Cerebellar cortex (tissue), 1 donor: ENCODE data around the gene C11orf21.
A peak's percentile ranks its signal among the peaks of the same experiment; 100 is the strongest.
"Not testable (repeated sequence)": the region's sequence is repeated elsewhere in the genome, so short reads cannot be mapped to it uniquely, and the experiment has no call there.

Source experiments
- DNase-seq: peaks from one replicate; pipeline ENCODE4 v3.0.0-alpha.2; 2015; ENCODE audit warnings: low spot score

C11orf21 gene

DNA sequence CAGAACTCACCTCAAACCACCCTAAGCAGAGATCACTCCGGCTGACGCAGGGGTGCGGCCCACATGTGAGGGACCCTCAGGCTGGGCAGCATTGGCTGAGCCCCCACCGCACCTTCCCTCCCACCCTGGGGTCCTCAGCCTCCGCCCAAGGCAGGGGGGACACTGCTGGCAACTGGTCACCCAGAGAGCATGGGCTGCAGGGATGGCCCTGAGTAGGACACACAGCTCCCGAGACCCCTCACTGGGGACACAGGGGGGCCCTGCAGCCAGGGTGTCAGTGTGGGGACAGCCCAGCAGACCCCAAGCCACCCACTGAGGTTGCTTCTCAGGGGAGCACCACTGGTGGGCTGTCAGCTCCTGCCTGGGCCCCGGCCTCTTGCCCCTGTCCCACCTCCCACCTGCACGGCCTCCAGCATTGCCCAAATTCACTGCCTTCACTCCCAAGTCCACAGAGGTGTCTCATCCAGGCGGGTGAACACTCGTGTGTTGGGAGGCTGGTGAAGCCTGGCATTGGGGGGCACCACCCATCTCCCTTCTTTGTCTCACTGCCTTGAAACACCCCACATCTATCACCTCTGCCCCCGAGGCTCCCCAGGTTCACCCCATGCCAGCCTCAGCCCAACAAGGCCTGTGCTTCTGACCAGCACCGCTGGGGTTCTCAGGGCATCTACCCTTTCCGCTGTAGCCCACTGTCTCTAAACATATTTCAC is 4.7 kb downstream of the C11orf21 start:
- no peak for DNase-seq

DNA sequence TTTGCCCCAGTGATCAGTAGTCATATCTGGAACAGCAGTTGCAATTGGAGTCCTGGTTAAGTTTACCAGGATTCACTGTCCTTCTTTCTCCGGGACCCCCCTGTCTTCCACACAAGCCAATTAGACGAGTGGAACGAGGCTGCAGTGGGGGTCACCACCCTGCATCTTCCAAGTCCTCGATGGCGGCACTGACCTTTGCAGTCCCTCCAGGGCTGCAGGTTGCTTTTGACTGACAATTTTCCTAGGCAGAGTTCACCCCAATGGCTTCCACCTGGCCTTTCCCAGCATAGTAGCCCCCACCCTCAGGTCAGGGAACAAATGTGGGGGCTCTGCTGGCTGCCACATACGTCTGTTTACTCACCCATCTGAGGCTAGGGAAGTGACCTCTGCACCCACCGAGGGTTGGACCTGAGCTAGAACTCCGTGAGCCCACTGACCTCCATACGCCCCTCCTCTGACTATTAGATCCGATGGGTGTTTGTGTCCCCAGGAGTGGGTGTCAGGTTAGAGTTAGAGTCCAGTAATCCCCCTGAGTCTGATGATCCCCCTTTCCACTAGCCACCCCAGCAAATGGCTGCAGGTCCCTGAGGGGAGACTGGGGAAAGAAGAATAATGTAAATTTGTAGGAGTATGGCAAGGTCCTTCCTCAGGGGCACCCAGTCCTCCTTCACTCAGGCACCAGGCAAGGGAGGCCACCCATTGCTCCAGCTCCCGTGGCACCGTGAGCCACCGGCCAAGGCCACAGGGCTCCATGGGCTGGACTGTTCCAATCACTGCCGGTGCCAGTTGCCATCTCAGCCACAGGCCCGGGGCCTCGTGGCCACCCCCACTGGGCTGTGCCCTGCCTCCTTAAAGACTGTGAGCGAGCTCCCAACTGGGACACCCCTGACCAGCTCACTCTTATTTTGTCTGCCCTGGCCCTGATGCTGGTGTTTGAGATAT is 5.5 kb downstream of the C11orf21 start:
- DNase-seq = no peak

DNA sequence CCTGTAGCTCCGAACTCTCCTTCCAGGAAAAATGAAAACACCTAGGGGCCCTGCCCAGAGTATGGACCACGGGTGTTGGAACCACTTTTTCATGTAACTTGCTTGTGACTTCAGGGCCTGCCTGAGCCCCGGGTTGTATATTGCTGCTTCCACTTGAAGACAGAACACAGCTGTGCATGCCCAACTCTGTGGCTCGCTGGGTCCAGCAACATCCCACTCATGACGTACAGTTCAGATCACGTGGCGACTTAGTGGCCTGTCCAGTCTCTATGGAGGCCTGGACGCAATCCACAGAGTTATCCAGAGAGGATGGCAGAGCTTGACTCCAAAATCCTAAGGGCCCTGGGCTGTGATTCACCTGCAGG is 6.8 kb downstream of the C11orf21 start:
- DNase-seq = no peak

DNA sequence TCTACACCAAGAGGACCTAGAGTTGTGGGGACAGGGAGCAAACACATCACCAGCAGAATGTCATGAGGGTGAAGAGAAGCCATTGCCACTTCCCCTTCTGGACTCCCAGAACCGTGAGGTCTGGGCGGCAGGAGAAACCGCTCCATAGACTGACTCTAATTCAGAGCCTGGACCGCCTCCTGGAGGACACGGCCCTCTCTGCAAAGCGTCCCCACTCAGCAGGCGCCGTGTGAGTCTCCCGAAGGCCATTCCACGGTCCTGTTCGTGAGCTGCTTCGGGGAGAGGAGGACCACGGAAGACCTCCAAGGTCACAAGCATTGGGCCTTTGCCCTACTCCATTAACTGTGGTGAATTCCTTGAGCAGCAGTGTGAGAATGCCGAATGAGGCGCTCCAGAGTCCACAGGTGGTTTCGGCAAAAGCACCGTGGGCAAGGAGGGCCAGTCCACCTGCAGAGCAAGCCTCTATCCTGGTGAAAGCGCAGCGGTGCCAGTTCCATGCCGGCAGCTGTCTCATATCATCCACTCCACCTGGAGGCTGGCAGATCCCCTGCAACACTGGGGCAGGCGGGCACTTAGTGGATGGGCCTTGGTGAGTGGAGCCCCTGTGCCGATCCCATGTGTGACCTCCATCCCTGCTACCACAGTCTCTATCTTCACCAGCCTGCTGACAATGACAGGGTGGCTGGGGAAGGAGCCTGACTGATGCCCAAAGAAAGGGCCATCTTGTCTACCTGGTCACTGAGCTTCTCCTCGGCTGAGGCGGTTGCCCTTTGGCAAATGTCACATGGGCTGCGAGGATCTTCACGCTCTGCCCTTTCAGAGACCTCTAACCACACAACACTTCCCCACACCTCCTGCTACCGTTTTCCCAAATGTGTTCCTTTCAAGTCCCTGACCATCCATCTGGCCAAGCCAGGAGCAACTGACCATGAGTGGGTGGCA is 7.5 kb downstream of the C11orf21 start:
- no peak for DNase-seq

DNA sequence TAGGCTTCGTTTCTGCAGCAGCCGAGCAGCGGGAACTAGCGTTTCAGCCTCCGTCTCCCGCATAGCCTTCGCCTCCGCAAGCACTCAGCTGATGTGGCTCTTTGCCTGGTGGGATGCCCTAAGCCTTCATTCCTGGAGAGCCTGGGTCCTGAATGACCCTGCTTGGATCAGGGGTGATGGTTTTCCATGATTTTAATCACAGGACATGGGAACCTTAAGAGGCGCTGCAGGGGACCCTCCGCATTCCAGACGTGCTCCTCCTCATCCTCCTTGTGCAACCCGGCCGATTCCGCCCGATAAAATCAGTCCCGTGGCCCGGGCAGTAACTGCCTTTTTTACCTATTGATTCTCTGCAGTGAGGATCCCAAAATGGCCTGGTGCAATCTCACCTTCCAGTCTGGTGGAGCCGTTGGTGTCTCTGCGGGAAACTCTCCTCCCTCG is 8.2 kb downstream of the C11orf21 start:
- no peak for DNase-seq

DNA sequence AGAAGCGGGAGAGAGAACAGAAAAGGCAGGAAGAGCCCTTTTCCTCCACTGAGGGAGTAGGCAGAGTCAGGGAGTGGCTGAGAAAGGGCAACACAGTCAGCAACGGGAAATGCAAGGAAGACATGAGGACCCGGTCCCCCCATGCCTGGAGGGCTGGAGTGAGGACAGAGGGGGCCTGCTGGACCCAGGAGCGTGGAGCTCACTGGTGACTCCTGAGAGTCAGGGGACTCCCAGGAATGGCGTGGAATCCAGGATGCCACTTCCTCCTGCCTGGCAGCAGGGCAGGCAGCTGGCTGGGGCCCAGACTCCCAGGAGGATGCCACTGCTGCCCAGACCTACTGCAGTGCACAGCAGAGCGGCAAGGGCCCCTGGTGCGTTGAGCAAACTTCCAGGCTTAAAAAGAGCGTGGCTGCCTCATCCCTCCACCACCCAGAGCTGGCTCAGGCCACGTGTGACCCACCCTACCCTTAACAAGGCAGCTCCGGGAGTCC is 11.3 kb downstream of the C11orf21 start:
- no peak for DNase-seq

DNA sequence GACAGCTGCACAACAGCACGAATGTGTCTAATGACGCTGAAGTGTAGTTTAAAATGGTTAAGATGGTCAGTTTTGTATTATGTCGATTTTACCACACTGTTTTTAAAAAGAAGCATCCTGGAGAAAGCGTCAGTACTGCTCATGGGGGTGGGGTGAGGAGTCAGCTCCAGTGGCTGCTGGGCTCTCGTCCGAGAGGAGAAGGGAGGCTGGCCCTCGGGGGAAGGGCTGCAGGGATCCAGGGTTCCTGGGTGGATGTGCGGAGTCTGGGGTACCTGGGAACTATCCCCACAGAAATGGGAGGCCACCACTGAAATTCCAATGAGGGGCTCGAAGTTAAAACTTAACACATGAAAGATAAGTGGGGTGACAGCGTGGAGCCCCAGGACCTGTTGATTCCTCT is 11.9 kb downstream of the C11orf21 start:
- no peak for DNase-seq

DNA sequence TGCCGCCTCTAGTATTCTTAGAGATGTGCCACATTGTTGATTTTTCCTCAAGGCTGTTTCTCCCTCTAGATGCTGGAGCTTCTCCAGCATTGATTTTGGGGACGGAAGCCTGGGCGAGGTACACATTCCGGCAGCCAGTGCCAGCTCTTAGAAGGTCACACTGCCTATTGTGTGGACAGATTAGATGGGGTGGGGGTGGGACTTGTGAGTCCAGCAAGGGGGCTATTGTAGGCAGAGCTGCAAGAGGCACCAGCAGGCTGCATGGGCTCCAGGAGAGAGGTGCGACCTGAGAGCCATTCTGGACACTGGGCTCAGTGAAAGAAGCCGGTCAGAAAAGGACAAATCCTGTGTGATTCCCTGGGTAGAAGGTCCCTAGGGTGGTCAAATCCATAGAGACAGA is 12.4 kb downstream of the C11orf21 start:
- no peak for DNase-seq

DNA sequence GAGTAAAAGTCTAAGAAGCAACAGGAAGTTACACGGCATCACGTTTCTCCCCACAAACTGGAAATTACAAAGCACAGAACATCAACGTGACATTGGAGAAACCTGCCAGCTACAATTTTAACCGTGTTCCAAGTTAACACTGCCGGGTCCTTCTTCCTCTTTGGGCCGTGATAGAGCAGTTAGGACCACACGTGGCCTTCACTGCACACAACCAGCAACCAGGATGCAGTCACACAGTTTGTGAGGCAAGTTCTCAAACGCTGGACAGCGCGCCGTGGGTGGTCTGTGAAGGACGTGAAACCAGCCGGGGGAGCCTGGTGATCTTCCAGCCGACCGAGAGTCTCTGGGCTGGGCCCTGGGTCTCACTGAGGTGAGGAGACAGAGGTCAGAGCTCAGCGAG is 14.6 kb downstream of the C11orf21 start:
- no peak for DNase-seq

DNA sequence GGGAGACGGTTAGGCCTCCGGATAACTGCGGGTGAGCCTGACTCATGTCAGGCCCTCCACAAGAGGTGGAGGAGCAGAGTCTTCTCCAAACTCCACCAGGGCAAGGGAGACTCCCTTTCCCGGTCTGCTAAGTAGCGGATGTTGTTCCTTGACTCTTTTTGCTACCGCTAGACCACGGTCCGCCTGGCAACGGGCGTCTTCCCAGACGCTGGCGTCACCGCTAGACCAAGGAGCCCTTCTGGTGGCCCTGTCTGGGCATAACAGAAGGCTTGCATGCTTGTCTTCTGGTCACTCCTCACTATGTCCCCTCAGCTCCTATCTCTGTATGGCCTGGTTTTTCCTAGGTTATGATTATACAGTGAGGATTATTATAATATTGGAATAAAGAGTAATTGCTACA is 15.4 kb downstream of the C11orf21 start:
- DNase-seq = not testable (repeated sequence)

DNA sequence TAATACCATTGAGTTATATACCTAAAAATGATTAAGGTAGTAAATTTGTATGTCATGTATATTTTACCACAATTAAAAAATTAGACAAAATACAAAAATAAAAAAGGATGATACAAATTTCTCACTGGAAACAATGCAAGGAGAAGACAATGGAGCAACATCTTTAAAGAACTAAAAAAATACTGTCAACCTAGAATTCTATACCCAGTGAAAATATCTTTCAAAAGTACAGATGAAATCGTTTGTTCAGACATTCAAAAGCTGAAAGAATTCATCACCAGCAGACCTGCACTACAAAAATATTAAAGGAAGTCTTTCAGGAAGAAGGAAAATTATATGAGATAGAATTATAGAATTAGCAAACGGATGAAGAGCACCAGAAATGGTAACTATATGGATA is 21.5 kb downstream of the C11orf21 start:
- no peak for DNase-seq

DNA sequence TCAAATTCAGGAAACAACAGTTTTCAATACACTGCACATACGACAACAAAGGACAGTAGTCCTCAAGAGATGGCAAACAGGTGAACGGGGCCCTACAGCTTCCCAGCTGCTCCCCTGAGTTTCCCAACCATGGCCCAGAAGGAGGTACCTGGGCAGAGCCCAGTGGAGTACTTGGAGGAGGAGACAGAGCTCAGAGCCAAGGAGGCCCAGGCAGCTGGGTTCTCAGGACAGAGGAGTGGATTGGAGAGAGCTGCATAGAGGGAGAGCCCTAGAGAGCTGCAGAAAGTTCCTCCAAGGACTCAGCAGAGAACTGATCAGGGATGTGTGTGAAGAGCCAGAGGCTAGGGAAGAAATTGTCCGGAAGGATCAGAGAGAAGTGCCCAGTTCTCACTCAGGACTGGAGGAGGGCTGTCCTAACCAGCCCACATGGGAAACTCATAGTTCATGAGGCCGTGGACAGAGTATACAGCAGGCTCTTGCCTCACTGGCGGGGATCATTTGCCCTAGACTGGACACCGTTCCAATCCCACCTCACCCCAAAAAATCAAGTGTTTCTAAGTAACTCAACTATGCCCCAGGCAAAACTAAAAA is 23.7 kb downstream of the C11orf21 start:
- DNase-seq = no peak

DNA sequence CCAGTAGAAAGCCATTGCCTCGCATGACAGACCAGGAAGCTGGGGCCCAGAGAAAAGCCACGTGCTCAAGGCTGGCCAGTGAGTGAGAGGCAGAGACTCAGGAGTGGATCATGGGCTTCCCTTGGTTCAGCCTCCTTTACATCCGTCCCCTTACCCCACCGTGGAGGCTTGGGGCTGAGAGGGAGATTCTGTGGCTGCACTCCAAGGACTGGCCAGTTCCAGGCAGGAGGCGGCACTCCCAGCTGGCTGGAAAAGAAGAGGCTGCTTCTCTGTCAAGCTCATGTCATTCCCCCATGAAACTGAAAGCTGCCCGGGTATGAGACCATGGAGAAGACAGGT is 24.7 kb downstream of the C11orf21 start:
- DNase-seq = no peak

DNA sequence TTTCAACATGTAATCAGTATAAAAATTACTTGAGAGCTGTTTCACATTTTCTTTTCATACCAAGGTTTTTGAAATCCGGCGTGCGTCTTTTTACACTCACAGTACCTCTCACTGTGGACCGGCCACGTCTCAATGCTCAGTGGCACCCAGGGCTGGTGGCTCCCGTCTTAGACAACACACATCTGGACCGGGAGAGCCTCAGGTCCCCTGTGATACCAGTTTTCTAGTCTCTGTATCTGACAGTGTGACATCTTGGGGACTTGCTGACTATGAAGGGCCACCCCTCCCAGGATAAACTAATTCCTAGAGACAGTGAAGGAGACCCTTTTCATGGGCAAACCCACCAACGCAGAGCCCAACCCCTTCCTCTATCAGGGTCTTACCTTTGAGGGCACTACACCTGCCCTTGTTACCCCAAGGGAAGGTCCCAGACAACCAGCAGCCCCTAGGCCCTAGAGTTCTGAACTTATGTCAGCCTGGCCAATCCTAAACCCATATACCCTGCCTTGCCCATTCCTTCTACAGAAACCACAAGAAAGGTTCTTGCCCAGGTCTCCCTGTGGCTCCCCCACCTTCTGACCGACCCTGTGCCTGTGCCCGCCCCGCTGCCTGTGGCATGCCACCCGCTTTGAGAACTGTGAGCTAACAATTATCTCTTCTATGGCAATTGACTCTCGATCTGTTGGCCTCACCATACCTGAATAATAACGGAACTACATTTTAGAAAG is 25.3 kb downstream of the C11orf21 start:
- DNase-seq = no peak

DNA sequence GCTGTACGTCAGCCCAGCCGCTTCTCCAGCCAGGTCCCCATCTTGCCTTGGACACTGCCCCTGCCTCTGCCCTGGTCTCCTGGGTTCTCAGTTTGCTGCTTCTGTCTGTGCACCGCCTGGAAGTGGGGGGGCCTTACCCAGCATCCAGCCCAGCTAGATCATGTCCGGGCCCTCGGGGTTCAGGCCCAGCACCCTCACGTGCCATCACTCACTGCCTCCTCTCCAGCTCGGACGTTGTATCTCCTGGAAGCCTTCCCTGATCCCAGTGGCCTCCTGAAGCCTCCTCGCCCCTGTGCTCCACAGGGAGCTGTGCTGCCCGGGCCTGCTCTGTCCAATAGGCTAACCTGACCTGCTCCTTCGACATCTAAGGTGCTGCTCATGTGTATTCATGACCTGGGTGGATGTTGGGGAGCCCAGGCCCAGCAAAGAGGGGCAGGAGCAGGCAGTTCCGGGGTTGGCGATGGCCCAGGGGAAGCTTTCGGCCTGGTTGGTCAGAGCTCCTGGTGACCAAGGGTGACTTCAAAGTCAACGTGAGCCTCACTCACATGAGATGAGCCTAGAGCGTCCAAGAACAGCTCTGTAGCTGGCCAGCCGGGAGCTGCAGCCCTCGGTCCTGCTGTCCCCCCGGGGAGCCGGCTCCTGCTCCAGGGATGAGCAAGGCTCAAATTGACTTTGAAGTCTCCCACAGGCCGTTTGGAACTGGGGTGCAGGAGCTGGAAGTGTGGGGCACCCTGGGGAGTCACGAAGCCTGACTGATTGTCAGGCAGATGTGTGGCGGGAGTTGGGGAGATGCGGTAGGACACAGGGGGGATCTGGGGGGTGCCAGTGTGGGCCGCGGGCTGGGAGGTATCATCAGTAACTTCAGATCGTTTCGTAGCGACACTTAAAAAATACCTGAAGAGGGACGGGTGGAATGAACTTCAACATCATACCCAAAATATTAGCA is 26.1 kb downstream of the C11orf21 start:
- DNase-seq = no peak

DNA sequence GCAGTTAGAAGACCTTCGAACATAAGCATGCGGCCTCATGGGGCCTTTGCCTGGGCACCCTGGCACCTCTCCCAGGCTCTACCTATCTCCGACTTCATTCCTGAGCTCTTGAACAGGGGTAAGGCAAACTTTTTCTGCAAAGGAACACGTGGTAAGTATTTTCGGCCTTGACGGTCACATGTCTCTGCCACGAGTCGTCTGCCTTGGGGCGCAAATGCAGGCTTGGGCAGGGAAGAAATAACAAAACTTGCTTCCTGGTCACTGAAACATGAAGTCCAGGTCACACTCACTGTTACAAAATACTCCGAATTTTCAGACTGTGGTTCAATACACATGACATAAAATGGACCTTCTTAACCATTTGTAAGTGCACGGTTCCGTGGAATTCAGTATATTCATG is 27.9 kb downstream of the C11orf21 start:
- DNase-seq = no peak

DNA sequence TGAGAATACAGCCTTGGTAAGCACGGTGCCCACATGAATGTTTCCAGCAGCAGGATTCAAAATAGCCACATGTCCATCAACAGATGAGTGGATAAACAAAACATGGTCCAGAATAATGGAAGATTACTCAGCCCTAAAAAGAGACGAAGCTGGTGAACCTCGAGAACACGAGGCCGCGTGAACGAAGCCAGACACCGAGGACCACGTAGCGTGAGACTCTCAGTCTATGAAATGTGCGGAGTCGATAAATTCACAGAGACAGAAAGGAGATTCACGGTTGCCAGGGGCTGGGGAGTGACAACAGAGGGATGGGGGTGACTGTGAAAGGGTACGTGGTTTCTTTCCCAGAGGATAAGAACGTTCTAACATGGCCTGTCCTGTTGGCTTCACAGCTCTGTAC is 28.4 kb downstream of the C11orf21 start:
- no peak for DNase-seq

DNA sequence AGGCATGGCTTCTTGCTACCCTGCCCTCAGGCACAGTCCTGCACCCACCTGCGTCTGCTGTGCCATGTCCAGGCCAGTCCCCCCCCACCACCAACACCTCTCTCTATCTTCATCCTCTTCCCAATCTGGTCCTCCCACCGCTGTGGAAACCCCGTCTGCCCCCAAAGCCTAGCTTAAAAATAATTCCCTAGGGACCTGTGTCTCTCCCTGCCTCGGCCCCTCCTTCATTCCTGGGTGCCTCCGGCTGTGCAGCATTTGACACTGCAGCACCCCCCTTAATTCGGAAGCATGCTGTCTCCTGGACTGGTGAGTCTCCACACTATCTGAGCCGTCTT is 28.8 kb downstream of the C11orf21 start:
- DNase-seq = no peak

DNA sequence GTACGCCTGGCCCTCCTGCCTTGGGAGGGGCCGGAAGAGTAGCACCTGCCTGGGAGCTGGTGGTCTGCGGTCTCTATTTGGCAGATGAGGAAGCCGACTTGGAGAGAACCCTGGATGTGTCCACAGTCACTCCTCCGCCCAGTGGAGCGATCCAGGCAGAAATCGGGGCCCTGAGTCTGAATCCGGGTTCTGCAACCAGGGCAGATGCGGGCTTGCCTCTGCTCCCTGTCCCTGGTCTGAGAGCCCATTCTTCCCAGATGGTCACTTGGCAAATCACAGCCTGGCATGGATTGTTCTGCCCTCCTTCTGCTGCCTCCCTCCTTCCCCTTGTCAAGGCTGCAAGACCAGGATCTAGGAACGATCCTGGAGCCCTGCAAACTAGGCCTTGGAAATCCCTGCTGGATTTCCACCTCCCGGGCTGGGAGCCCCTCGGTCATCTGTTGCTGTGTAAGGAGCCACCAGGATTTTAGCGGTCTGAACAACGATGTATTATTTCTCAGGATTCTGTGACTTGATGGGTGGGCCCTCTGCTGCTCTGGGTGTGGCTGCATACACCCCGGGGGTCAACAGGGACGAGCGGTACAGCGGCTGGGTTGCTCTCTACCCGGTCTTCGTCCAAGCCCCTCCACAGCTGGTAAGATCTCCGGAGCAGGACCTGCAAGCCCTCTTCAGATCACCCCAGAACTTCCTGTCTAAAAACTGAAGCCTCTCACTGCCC is 29.3 kb downstream of the C11orf21 start:
- peak; percentile 7 for DNase-seq
